Activated T-cell treated with anti-CD3 and anti-CD28 coated beads for 4 hours (primary cell): Measurements from ENCODE around the gene MGRN1.

Experiments
- DNase-seq: peaks from one replicate; pipeline ENCODE4 v3.0.0-alpha.2; 2020

MGRN1 gene

GRCh38 chr16:4625560-4626159 lies 1.0 kb downstream of the MGRN1 start:
- DNase-seq = no peak

- no peak for DNase-seq
These were observed 1.8 kb downstream of the MGRN1 start for GRCh38 chr16:4626396-4626795.

DNA sequence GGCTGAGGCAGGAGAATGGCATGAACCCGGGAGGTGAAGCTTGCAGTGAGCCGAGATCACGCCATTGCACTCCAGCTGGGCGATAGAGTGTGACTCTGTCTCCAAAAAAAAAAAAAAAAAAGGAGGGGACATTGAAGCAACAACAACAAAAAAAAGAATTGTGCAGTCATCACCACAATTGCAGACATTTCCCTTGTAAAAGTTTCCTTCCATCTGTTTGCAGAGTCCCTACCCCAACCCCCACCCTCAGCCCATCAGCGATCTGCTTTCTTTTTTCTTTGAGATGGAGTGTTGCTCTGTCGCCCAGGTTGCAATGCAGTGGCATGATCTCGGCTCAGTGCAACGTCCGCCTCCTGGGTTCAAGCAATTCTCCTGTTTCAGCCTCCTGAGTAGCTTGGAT lies 3.7 kb downstream of the MGRN1 start:
- DNase-seq = no peak

DNA sequence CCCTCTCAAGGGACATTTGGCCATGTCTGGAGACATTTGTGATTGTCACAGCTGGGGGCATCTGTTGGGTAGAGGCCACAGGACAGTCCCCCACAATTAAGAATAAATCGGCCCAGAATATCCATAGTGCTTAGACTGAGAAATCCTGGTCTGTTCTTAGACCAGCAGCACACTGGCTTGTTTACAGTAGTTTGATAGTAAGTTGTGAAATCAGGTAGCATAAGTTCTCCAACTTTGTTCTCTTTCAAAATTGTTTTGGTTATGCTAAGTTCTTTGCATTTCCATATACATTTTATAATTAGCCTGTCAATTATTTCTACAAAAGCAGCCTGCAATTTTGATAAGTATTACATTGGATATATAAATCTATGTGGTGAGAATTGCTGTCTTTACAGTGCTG lies 6.8 kb downstream of the MGRN1 start:
- DNase-seq = no peak

DNA sequence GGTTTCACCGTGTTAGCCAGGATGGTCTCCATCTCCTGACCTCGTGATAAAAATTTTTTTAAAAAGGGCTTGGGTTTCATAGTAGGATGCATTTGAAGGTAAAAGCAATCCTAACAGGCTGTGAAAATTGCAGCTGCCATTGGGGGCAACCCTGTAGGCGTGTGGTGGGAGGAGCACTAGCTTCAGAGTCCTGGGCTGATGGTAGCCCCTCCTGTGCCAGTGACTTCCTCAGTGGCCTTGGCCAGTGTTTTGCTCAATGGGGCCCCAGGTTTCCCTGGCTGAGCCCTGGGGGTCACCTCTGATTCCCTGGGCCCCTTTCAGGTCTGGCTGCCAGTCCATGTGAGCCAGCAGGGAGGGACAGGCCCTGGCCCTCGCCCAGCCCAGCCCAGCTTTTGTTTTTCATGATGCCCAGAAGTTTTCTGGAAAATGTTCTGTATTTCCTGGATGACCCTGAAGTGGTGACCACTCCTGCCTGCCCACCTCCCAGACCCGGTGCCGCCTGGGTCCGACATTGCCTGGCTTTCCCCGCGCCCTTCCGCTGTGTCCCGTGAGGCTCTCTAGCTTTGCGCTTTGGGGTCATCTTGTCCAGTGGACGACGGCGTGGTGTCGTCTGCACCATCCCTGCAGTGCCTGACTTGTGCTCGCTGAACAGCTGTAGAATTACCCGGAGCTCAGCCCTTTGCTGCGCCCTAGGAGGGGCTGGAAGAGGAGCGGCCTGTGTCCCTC lies 9.4 kb downstream of the MGRN1 start:
- no peak for DNase-seq

DNA sequence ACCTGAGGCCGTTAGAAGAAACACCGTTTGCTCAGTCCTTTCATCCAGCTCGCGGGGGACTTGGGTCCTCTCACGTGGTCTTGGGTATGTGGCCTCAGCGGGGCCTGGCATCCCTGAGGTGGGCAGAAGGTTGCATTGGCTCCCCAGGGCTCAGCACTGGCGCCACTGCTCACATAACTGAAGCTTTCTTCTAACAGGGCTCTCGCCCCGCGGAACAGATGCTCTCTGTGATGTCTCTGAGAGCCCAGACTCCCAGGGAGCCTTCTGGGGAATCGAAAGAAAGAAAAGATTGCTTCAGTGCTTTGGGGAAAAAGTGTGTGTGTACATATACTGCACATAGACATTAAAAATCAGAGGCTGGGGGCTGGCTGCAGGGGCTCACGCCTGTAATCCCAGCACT lies 10.1 kb downstream of the MGRN1 start:
- DNase-seq = no peak

GRCh38 chr16:4636196-4636595 lies 11.6 kb downstream of the MGRN1 start:
- no peak for DNase-seq

DNA sequence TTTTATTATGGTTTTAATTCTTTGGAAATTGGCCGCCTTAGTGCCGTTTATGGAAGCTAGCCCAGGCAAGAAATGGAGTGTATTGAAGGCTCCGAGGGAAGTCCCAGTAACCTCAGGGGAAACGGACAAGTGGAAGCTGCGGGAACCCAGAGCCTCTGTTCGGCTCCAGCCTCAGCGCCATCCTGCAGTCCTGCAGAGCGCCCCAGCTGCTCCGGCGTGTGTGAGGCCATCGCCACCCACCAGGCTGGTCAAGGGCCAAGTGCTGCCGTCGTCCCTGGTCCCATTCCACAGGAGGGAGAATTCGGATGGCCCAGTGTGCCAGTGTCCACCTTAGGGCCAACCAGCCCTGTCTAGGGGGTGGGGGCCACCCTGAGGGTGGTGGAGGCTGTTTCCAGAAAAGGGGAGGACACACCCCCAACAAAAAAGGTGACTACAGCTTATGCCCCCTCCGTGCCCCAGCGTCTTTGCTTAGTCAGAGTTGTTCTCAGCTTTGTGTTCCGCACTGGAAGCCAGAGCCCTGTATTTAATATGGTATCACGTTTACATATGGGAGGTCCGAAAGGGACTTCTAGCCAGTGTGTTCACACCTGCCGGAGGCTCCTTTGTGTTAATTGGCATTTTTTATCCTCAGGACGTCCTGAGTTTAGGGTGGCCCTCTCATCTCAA lies 13.0 kb downstream of the MGRN1 start:
- DNase-seq = no peak

GRCh38 chr16:4639899-4640509 lies 15.4 kb downstream of the MGRN1 start:
- no peak for DNase-seq

DNA sequence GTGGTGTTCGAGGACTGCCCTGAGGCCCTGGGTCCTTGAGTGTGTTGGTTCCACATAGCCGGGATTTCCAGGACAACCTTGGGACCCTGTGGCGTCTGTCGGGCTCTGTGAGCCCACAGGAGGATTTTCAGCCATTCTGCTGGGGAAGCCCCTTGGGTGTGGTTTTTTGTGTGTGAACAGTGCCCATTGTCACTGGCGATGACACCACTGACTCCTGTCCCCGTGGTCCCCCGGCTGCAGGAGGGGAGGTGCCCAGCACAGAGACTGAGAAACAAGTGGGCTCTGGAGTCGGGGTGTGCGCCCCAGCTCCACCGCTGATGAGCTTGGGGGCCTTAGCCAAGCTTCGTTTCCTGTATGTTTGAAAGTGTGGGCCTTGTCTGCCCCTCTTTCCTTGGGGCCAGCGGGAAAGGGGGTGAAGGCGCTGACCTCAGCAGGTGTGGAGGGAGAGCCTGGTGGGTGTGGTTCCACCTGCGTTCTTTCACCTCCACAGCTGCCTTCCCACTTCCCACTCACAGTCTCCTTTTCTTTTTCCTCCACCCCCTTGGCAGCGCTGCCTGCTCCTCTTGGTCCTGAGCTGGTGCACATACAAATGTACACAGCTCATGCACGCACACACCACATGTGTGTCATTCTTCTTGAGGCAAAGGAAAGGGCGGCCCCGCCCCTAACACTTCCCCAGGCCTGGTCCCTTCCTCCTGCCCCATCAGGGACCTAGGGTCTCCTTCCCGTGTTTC lies 16.1 kb downstream of the MGRN1 start:
- no peak for DNase-seq

GRCh38 chr16:4641306-4641687 lies 16.7 kb downstream of the MGRN1 start:
- no peak for DNase-seq

- DNase-seq = no peak
These were observed 17.3 kb downstream of the MGRN1 start for GRCh38 chr16:4641895-4642294.

GRCh38 chr16:4646773-4647643 lies 22.4 kb downstream of the MGRN1 start:
- DNase-seq = no peak

GRCh38 chr16:4647644-4647980 lies 23.0 kb downstream of the MGRN1 start:
- DNase-seq = no peak

GRCh38 chr16:4648917-4649316 lies 24.3 kb downstream of the MGRN1 start:
- no peak for DNase-seq

GRCh38 chr16:4649744-4650442 lies 25.3 kb downstream of the MGRN1 start:
- no peak for DNase-seq

GRCh38 chr16:4650443-4651074 lies 25.9 kb downstream of the MGRN1 start:
- DNase-seq = peak; percentile 66

- no peak for DNase-seq
These were observed 27.2 kb downstream of the MGRN1 start for GRCh38 chr16:4651827-4652226.

GRCh38 chr16:4652561-4652960 lies 27.9 kb downstream of the MGRN1 start:
- no peak for DNase-seq

GRCh38 chr16:4654011-4654963 lies 29.7 kb downstream of the MGRN1 start:
- no peak for DNase-seq
